ENCODE measurements around the gene THAP11.
"Not testable (repeated sequence)": the region's sequence is repeated elsewhere in the genome, so short reads cannot be mapped to it uniquely, and the experiment has no call there.

THAP11 gene

DNA sequence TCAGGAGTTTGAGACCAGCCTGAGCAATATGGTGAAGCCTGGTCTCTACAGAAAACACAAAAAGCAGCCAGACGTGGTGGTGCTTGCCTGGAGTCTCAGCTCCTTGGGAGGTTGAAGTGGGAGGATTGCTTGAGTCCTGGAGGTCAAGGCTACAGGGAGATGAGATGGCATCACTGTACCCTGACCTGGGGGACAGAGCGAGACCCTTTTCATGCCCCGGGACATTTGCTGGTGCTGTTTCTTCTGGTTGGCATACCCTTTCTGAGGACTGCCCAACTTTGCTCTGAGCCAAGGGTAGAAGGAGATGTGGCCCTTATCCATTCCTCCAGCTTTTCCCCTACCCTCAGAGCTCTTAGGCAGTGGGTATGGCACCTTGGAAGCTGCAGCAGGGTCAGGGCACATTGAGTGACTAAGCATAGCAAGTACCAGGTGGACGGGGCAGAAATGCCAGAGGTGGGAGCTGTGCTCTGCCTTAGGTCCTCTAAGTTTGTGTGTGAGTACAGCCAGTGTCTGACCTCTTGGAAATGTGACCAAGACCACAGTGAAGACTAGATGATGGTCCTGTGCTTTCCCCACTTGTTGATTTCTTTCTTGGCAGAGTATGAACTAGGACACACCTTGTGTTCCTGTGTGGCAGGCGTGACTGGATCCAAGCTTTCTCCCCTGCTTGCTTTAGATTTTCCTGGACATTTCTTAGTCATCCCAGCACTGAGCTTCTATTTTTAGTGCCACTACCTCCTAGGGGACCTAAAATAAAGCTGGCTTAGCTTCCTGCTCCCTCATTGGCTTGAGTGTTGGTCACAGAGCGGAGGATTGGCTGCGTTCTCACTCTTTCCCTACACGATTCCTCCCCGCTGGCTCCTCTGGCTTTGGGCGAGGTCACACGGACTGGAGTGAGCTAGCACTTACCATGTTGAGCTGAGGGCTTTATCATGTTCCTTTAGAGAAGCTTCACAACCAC, 20.8 kb downstream of the THAP11 start:
- DNase-seq (ENCODE audit: low spot score) = no peak

DNA sequence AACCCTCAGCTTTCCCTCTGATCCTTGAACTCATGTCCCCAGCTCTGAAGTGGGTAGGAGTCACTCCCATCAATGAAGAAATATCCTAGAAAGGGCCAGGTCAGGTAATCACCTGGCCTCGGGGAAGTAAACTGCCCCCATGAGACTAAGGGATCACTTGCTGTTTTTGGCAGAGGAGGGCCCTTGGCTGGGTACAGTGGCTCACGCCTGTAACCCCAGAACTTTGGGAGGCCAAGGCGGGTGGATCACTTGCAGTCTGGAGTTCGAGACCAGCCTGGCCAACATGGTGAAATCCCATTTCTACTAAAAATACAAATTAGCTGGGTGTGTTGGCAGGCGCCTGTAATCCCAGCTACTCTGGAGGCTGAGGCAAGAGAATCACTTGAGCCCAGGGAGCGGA, 21.9 kb downstream of the THAP11 start:
- not testable (repeated sequence) for DNase-seq (ENCODE audit: low spot score)

DNA sequence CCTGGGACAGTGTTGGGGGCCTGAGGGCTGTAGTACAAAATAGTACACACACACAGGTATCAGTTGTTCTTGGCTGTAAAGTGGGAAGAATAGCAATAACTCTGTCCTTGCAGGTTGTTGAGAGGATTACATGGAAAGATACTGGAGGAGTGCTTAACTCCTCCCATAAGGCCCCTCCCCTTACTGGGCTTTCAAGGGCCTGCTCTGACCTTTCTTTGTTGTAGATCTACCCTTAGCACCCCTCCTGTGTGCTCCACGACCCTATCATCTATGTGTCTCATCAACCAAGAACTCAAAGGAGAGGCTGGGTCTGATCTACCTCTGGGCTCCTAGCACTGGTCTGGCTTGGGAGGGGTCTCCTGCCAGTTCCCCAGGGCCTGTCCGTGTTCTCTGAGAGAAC, 22.5 kb downstream of the THAP11 start:
- DNase-seq (ENCODE audit: low spot score) = no peak

GRCh38 chr16:67865318-67865717, 23.2 kb downstream of the THAP11 start:
- DNase-seq (ENCODE audit: low spot score) = peak; percentile 75

DNA sequence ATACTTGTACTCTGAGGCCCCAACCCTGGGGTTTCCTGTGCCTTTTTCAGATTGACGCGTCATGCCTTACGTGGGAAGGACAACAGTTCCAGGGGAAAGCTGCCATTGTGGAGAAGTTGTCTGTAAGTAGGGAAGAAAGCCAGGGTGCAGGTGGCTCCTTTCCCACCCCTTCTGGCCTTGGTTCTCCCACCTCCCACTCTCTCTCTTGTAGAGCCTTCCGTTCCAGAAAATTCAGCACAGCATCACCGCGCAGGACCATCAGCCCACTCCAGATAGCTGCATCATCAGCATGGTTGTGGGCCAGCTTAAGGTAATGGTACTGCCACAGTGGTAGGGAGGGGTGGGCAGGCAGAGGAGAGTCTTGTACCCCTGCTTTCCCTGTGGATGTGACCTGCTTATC, 26.2 kb downstream of the THAP11 start:
- DNase-seq (ENCODE audit: low spot score) = no peak

- no peak for DNase-seq (ENCODE audit: low spot score)
Measured at GRCh38 chr16:67869653-67870052, 27.5 kb downstream of the THAP11 start.

DNA sequence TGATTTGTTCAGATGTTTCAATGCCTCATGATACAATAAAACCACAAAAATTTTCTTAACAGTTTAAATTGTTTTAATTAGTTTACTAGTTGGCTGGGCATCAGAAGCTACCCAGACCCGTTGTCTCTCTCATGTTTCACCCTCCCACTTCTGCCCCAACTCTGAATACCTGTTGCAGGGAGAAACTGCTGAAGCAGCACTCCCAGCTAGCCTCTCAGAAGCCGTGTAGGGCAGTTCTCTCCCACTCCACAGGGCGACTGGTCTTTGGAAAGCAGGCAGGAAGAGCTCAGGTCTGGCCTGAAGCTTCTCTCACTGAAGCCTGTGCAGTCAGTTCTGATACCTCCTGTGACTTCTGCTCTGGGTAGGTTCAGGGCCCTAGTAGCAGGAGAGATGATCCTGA, 29.1 kb downstream of the THAP11 start:
- no peak for DNase-seq (ENCODE audit: low spot score)

- DNase-seq (ENCODE audit: low spot score) = no peak
Measured at GRCh38 chr16:67872131-67872630, 30.1 kb downstream of the THAP11 start.

GRCh38 chr16:67872631-67873434, 30.7 kb downstream of the THAP11 start, which contains the start of gene EDC4:
Gene EDC4 (plus strand): TSS chr16:67873052. CDS start chr16:67873262, 210 bp downstream.
- DNase-seq (ENCODE audit: low spot score) = peak; percentile 78

- DNase-seq (ENCODE audit: low spot score) = peak; percentile 32
Measured at GRCh38 chr16:67873435-67874370, 31.6 kb downstream of the THAP11 start.

DNA sequence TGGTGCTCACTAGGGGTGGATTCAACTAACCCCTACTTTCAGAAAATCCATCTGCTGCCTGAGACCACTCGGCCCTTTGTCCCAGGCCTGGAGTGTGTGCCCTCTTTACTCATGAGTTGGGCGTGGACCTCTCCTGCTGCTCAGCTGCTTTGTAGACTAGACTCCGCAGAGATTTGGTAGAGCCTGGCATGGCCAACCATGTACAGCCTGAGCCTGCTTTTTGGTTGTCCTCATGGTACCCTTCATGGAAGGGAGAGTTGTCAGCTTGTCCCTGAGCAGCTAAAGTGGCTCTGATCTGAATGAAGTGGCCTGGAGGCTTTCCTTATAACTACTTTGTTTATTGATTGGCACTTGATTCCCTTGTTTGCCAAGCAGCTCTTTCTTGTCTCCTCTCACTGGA, 32.3 kb downstream of the THAP11 start:
- no peak for DNase-seq (ENCODE audit: low spot score)

DNA sequence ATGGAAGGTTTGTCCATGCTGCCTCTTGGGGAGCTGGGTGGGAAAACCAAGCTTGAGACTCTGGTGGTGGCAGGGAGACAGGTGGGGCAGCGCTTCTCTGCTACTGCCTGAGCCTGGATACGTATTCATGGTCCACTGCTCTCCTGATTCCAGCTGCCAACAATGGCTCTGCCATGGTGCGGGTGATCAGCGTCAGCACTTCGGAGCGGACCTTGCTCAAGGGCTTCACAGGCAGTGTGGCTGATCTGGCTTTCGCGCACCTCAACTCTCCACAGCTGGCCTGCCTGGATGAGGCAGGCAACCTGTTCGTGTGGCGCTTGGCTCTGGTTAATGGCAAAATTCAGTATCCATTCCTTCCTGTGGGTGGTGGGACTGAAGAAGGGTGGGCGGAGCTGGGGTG, 34.9 kb downstream of the THAP11 start:
- DNase-seq (ENCODE audit: low spot score) = no peak

- DNase-seq (ENCODE audit: low spot score) = no peak
Measured at GRCh38 chr16:67878232-67878631, 36.1 kb downstream of the THAP11 start.

DNA sequence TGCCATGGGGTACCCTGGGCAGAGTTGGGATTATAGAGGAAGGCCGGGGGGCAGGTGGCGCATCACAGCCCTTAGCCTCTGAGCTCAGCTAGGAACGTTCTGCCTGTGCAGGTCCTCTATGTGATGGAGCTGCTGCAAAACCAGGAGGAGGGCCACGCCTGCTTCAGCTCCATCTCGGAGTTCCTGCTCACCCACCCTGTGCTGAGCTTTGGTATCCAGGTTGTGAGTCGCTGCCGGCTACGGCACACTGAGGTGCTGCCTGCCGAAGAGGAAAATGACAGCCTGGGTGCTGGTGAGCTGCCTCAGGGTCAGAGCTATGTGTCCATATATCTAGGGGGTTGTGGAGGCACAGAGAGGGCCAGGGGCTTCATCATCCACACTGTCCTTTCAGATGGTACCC, 36.7 kb downstream of the THAP11 start:
- no peak for DNase-seq (ENCODE audit: low spot score)

DNA sequence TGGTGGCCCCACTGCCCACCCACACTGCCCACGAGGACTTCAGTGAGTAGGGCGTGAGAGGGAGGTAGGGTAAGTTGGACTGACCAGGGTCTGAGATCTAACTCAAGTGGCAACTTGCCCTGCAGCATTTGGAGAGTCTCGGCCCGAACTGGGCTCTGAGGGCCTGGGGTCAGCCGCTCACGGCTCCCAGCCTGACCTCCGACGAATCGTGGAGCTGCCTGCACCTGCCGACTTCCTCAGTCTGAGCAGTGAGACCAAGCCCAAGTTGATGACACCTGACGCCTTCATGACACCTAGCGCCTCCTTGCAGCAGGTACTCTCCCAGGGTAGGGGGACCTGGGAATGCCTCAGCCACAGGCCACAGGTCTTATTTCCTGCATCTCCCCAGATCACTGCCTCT, 37.3 kb downstream of the THAP11 start:
- no peak for DNase-seq (ENCODE audit: low spot score)

- no peak for DNase-seq (ENCODE audit: low spot score)
Measured at GRCh38 chr16:67879936-67880335, 37.8 kb downstream of the THAP11 start.

GRCh38 chr16:67880584-67880983, 38.5 kb downstream of the THAP11 start:
- DNase-seq (ENCODE audit: low spot score) = no peak

GRCh38 chr16:67881621-67882161, 39.6 kb downstream of the THAP11 start:
- no peak for DNase-seq (ENCODE audit: low spot score)

DNA sequence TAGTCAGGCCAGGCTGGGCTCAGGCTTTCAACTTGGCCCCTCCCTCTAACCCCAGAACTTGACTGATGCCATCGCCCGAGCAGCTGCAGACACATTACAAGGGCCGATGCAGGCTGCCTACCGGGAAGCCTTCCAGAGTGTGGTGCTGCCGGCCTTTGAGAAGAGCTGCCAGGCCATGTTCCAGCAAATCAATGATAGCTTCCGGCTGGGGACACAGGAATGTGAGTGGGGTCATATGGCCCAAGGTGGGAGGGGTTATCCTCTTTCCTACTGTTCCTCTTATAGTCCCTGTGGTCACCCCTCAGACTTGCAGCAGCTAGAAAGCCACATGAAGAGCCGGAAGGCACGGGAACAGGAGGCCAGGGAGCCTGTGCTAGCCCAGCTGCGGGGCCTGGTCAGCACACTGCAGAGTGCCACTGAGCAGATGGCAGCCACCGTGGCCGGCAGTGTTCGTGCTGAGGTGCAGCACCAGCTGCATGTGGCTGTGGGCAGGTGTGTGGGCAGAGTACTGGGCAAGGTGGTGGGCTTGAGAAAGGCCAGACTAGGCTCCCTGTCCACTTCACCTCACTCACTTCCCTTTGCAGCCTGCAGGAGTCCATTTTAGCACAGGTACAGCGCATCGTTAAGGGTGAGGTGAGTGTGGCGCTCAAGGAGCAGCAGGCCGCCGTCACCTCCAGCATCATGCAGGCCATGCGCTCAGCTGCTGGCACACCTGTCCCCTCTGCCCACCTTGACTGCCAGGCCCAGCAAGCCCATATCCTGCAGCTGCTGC, 40.4 kb downstream of the THAP11 start:
- DNase-seq (ENCODE audit: low spot score) = no peak

GRCh38 chr16:67883146-67883871, 41.2 kb downstream of the THAP11 start:
- DNase-seq (ENCODE audit: low spot score) = peak; percentile 52

All from RKO (cell line).